GM13976 (cell line): Measurements from ENCODE around the gene TMEM200A.

Experiments used
- DNase-seq: peaks from one replicate; pipeline ENCODE4 v3.0.0; 2012; ENCODE audit warnings: low spot score
- in situ Hi-C: fragments of 300-500 bp; cut with MboI; formaldehyde crosslinking; loops from one replicate; pipeline ENCODE4 v1.12.0; 2022; ENCODE audit warnings: low sequenced_read_pairs, mixed read lengths, inconsistent platforms; ENCODE audit not compliant: unreplicated experiment
- TF ChIP-seq, protein P1 (sequence below): IDR thresholded peaks from 2 replicates; pipeline ENCODE4 v1.5.1; 2012; ENCODE audit warnings: borderline replicate concordance, mild to moderate bottlenecking; ENCODE audit not compliant: insufficient read depth; ENCODE audit errors: extremely low read depth, missing control alignments, control extremely low read depth

The TMEM200A gene

GRCh38 chr6:130447374-130447773 is 81.6 kb downstream of the TMEM200A start:
- TF ChIP-seq, protein P1, sequence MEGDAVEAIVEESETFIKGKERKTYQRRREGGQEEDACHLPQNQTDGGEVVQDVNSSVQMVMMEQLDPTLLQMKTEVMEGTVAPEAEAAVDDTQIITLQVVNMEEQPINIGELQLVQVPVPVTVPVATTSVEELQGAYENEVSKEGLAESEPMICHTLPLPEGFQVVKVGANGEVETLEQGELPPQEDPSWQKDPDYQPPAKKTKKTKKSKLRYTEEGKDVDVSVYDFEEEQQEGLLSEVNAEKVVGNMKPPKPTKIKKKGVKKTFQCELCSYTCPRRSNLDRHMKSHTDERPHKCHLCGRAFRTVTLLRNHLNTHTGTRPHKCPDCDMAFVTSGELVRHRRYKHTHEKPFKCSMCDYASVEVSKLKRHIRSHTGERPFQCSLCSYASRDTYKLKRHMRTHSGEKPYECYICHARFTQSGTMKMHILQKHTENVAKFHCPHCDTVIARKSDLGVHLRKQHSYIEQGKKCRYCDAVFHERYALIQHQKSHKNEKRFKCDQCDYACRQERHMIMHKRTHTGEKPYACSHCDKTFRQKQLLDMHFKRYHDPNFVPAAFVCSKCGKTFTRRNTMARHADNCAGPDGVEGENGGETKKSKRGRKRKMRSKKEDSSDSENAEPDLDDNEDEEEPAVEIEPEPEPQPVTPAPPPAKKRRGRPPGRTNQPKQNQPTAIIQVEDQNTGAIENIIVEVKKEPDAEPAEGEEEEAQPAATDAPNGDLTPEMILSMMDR, result no peak
- no peak for DNase-seq
- in situ Hi-C loops, result no loop called here

GRCh38 chr6:130452336-130452735 is 86.5 kb downstream of the TMEM200A start:
- in situ Hi-C loops, result no loop called here
- TF ChIP-seq, protein P1, result no peak

GRCh38 chr6:130453230-130453629 is 87.4 kb downstream of the TMEM200A start:
- in situ Hi-C loops, result no loop called here
- TF ChIP-seq, protein P1, result no peak
- DNase-seq, result no peak

More at GRCh38 chr6:130452336-130452735, 86.5 kb downstream of the TMEM200A start:
- no peak for DNase-seq

GRCh38 chr6:130457605-130458004 is 91.8 kb downstream of the TMEM200A start:
- TF ChIP-seq, protein P1, result no peak
- no peak for DNase-seq
- in situ Hi-C loops, result no loop called here

- in situ Hi-C loops, result no loop called here
- no peak for DNase-seq
- TF ChIP-seq, protein P1, result no peak
Observed at GRCh38 chr6:130459316-130459715, 93.5 kb downstream of the TMEM200A start.

DNA sequence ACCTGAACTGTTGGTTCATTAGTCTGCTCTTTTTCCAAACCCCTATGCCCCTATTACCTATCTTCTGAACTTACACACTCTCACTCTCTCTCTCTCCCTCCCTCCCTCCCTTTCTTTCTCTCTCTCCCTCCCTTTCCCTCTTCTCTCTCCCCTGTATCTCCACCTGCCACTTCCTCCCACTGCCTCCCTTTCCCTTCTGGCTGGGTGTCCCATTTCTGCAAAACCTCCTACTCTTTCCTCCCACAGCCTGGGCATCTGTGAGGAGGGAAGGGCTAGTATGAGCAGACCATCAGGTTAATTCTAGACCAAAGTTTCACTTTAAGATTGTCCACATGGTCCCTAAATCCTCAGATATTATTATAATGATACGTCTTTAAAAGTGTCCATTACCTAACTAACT is 95.1 kb downstream of the TMEM200A start:
- in situ Hi-C loops, result no loop called here
- TF ChIP-seq, protein P1, result no peak
- no peak for DNase-seq
